A673 (cell line): Measurements from ENCODE around the gene MTHFSD. TPM values are rescaled to one million over a fixed set of nuclear protein-coding genes. Genes with fewer than 3 reads are reported as not detected.

Source experiments
- BruUV-seq: library from RNA; stranded (reverse); fragments of 400-500 nt; replicated peaks from 2 replicates; lab custom pipeline; 2021; lab: Mats Ljungman, UMichigan
- CTCF ChIA-PET: fragments of 300-600 bp; sonication (Branson Sonifier 250); formaldehyde crosslinking; loops from one replicate; lab custom pipeline; 2022; ENCODE audit warnings: antibody characterized with exemption; lab: Charles Lee
- POLR2A ChIA-PET: fragments of 300-600 bp; sonication (Branson Sonifier 250); formaldehyde crosslinking; loops from one replicate; lab custom pipeline; 2022; ENCODE audit warnings: antibody characterized with exemption; ENCODE audit not compliant: low non-redundant PET; lab: Charles Lee
- DNase-seq: peaks from one replicate; pipeline ENCODE4 v3.0.0-alpha.2; 2015; ENCODE audit warnings: low spot score
- H3K27ac ChIP-seq: fragments of 200-600 bp; sonication (generic); 2 replicates; pipeline ENCODE4 v1.5.1; 2016; ENCODE audit warnings: mixed run types, low read depth, mild to moderate bottlenecking, mixed read lengths, antibody characterized with exemption, low read length; ENCODE audit not compliant: poor library complexity, severe bottlenecking
- H3K27me3 ChIP-seq: fragments of 200-600 bp; sonication (generic); replicated peaks from 2 replicates; pipeline ENCODE4 v1.6.1; 2017; ENCODE audit warnings: mixed run types, low read depth, mild to moderate bottlenecking, mixed read lengths, antibody characterized with exemption, low read length; ENCODE audit not compliant: insufficient read depth, poor library complexity
- H3K36me3 ChIP-seq: fragments of 200-600 bp; sonication (generic); 2 replicates; pipeline ENCODE4 v1.6.1; 2016; ENCODE audit warnings: mixed run types, mild to moderate bottlenecking, mixed read lengths, antibody characterized with exemption, low read length; ENCODE audit not compliant: insufficient read depth, poor library complexity, severe bottlenecking
- H3K4me1 ChIP-seq: fragments of 200-600 bp; sonication (generic); 2 replicates; pipeline ENCODE4 v1.6.1; 2017; ENCODE audit warnings: mixed run types, mild to moderate bottlenecking, mixed read lengths, antibody characterized with exemption, low read length; ENCODE audit not compliant: insufficient read depth, poor library complexity, severe bottlenecking
- H3K4me3 ChIP-seq: fragments of 200-600 bp; sonication (generic); 2 replicates; pipeline ENCODE4 v1.5.1; 2016; ENCODE audit warnings: low read depth, mixed run types, mild to moderate bottlenecking, mixed read lengths, low read length; ENCODE audit not compliant: poor library complexity, severe bottlenecking
- H3K9me3 ChIP-seq: fragments of 200-600 bp; sonication (generic); 2 replicates; pipeline ENCODE4 v1.6.1; 2016; ENCODE audit warnings: mixed run types, low read depth, mild to moderate bottlenecking, mixed read lengths, antibody characterized with exemption, low read length; ENCODE audit not compliant: poor library complexity, severe bottlenecking
- EZH2 ChIP-seq: fragments of 200-600 bp; sonication (generic); IDR thresholded peaks from 2 replicates; pipeline ENCODE4 v1.6.1; 2017; ENCODE audit warnings: borderline replicate concordance, low read depth, mild to moderate bottlenecking, mixed read lengths, antibody characterized with exemption, low read length; ENCODE audit not compliant: poor library complexity, severe bottlenecking
- intact Hi-C: fragments of 100-400 bp; cut with micrococcal nuclease; formaldehyde crosslinking; loops from one replicate; pipeline ENCODE4 v1.10.0; 2022; ENCODE audit not compliant: unreplicated experiment
- total RNA-seq: library from RNA; stranded (reverse); gene quantifications from 2 replicates; pipeline ENCODE4 v1.2.3, GENCODE V29; 2021
- TF ChIP-seq, protein P1 (sequence below): fragments of 300-800, 200-600 bp; sonication (generic); conservative IDR thresholded peaks from 2 replicates; pipeline ENCODE4 v1.5.1; 2017; ENCODE audit warnings: low read depth, mild to moderate bottlenecking, antibody characterized with exemption, low read length, moderate library complexity, mixed read lengths

The MTHFSD gene
- total RNA-seq, 1 experiment from 2014 or later: 27.5 TPM

DNA sequence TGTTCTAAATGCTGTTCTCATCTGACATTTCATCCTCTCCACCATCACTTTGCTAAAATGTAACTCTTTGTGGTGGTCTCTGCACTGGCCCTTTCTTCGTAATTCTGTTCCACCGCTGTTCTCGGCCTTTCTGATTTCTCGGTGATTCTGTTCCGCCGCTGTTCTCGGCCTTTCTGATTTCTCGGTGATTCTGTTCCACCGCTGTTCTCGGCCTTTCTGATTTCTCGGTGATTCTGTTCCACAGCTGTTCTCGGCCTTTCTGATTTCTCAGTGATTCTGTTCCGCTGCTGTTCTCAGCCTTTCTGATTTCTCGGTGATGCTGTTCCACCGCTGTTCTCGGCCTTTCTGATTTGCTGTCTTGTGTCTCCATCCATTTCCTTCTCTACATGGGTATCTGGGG is 32.4 kb downstream of the MTHFSD start:
- no peak for DNase-seq
- no peaks in the 10 kb centered on the region for H3K36me3 ChIP-seq

GRCh38 chr16:86521236-86522197 is 33.5 kb downstream of the MTHFSD start:
- TF ChIP-seq, protein P1, sequence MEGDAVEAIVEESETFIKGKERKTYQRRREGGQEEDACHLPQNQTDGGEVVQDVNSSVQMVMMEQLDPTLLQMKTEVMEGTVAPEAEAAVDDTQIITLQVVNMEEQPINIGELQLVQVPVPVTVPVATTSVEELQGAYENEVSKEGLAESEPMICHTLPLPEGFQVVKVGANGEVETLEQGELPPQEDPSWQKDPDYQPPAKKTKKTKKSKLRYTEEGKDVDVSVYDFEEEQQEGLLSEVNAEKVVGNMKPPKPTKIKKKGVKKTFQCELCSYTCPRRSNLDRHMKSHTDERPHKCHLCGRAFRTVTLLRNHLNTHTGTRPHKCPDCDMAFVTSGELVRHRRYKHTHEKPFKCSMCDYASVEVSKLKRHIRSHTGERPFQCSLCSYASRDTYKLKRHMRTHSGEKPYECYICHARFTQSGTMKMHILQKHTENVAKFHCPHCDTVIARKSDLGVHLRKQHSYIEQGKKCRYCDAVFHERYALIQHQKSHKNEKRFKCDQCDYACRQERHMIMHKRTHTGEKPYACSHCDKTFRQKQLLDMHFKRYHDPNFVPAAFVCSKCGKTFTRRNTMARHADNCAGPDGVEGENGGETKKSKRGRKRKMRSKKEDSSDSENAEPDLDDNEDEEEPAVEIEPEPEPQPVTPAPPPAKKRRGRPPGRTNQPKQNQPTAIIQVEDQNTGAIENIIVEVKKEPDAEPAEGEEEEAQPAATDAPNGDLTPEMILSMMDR: no peak
- TF ChIP-seq EZH2: no peak
- POLR2A ChIA-PET: no interaction called here
- H3K27ac ChIP-seq: no peak overlapping the region
- BruUV-seq: no TSS peak
- no peaks in the 10 kb centered on the region for H3K36me3 ChIP-seq
- H3K27me3 ChIP-seq: peaks cover 97% of the 10 kb centered on the region
- H3K9me3 ChIP-seq: no peaks in the 10 kb centered on the region
- CTCF ChIA-PET: no interaction called here
- no peaks in the 10 kb centered on the region for H3K4me1 ChIP-seq
- DNase-seq: no peak
- intact Hi-C loops: no loop called here
- H3K4me3 ChIP-seq: no peak overlapping the region

More for the DNA sequence above, 32.4 kb downstream of the MTHFSD start:
- Histone ChIP-seq H3K27me3 (peaks cover 89% of the 10 kb centered on the region), H3K4me3 (no peak overlapping the region), H3K9me3 (no peaks in the 10 kb centered on the region), H3K27ac (no peak overlapping the region), H3K4me1 (no peaks in the 10 kb centered on the region)
- intact Hi-C loops: no loop called here
- TF ChIP-seq, protein P1: no peak
- no peak for TF ChIP-seq EZH2
- ChIA-PET CTCF (no interaction called here), POLR2A (no interaction called here)
- BruUV-seq: no TSS peak

GRCh38 chr16:86520317-86521210 is 34.5 kb downstream of the MTHFSD start:
- no peaks in the 10 kb centered on the region for H3K4me1 ChIP-seq
- intact Hi-C loops: no loop called here
- H3K4me3 ChIP-seq: no peak overlapping the region
- H3K36me3 ChIP-seq: no peaks in the 10 kb centered on the region
- CTCF ChIA-PET: no interaction called here
- BruUV-seq: no TSS peak
- H3K27me3 ChIP-seq: peaks cover 97% of the 10 kb centered on the region
- TF ChIP-seq EZH2: no peak
- TF ChIP-seq, protein P1: peak; percentile 14; the same call in 1 of the 2 replicates
- no peaks in the 10 kb centered on the region for H3K9me3 ChIP-seq
- H3K27ac ChIP-seq: no peak overlapping the region
- POLR2A ChIA-PET: no interaction called here
- DNase-seq: no peak
